ENCODE measurements around the gene TSG101. TPM values are rescaled to one million over a fixed set of nuclear protein-coding genes. Genes with fewer than 3 reads are reported as not detected.

The TSG101 gene
- total RNA-seq, 4 donors from 2014 or later = 60.1 to 93.2 (median 80.5) TPM

GRCh38 chr11:18564149-18564548 lies 37.4 kb upstream of the TSG101 start:
- H3K36me3 ChIP-seq = peaks cover 38 to 88% (median 78%) of the 10 kb centered on the region in 4 donors
- TF ChIP-seq POLR2AphosphoS5 (IDR thresholded peaks at IDR 0.05) (no peak), EP300 (IDR thresholded peaks at IDR 0.05) (no peak), POLR2A (IDR thresholded peaks at IDR 0.05; ENCODE audit: low read depth) (no peak)
- TF ChIP-seq, protein P1, sequence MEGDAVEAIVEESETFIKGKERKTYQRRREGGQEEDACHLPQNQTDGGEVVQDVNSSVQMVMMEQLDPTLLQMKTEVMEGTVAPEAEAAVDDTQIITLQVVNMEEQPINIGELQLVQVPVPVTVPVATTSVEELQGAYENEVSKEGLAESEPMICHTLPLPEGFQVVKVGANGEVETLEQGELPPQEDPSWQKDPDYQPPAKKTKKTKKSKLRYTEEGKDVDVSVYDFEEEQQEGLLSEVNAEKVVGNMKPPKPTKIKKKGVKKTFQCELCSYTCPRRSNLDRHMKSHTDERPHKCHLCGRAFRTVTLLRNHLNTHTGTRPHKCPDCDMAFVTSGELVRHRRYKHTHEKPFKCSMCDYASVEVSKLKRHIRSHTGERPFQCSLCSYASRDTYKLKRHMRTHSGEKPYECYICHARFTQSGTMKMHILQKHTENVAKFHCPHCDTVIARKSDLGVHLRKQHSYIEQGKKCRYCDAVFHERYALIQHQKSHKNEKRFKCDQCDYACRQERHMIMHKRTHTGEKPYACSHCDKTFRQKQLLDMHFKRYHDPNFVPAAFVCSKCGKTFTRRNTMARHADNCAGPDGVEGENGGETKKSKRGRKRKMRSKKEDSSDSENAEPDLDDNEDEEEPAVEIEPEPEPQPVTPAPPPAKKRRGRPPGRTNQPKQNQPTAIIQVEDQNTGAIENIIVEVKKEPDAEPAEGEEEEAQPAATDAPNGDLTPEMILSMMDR (IDR thresholded peaks at IDR 0.05) = no peak

GRCh38 chr11:18563090-18563730 lies 36.5 kb upstream of the TSG101 start:
- WGBS = 91% methylated on average over 2 of the region's 2 CpGs
- Histone ChIP-seq H3K27ac (replicated peaks in 1 of 4) (no peak overlapping the region), H3K4me1 (no peaks in the 10 kb centered on the region), H3K27me3 (no peaks in the 10 kb centered on the region), H3K9me3 (no peaks in the 10 kb centered on the region), H3K36me3 (peaks cover 38 to 92% (median 79%) of the 10 kb centered on the region in 4 donors), H3K4me3 (no peak overlapping the region)
- TF ChIP-seq POLR2A (IDR thresholded peaks at IDR 0.05; ENCODE audit: low read depth) (no peak), EP300 (IDR thresholded peaks at IDR 0.05) (no peak), POLR2AphosphoS5 (IDR thresholded peaks at IDR 0.05) (no peak)
- TF ChIP-seq, protein P1 (IDR thresholded peaks at IDR 0.05) = no peak
- DNase-seq (ENCODE audit: extremely low spot score) = no peak
- intact Hi-C loops (cut with DNase I) = no loop called here

More at GRCh38 chr11:18564149-18564548, 37.4 kb upstream of the TSG101 start:
- no peak overlapping the region for H3K4me3 ChIP-seq
- intact Hi-C loops (cut with DNase I) = no loop called here
- H3K27me3 ChIP-seq = no peaks in the 10 kb centered on the region
- no peak overlapping the region for H3K27ac ChIP-seq (replicated peaks in 1 of 4)
- no peak for DNase-seq (ENCODE audit: extremely low spot score)
- H3K4me1 ChIP-seq = no peaks in the 10 kb centered on the region
- no peaks in the 10 kb centered on the region for H3K9me3 ChIP-seq

GRCh38 chr11:18548001-18548400 lies 21.3 kb upstream of the TSG101 start:
- TF ChIP-seq POLR2A (IDR thresholded peaks at IDR 0.05; ENCODE audit: low read depth) (no peak), EP300 (IDR thresholded peaks at IDR 0.05) (no peak), POLR2AphosphoS5 (IDR thresholded peaks at IDR 0.05) (no peak)
- TF ChIP-seq, protein P1 (IDR thresholded peaks at IDR 0.05) = no peak
- no peaks in the 10 kb centered on the region for H3K27me3 ChIP-seq
- no peaks in the 10 kb centered on the region for H3K9me3 ChIP-seq
- H3K27ac ChIP-seq (replicated peaks in 1 of 4) = no peak overlapping the region
- DNase-seq (ENCODE audit: extremely low spot score) = no peak
- WGBS = 78% methylated on average over 2 of the region's 2 CpGs
- intact Hi-C loops (cut with DNase I) = no loop called here
- no peaks in the 10 kb centered on the region for H3K4me1 ChIP-seq
- H3K36me3 ChIP-seq = peaks cover 21 to 71% (median 52%) of the 10 kb centered on the region in 4 donors
- H3K4me3 ChIP-seq = no peak overlapping the region

DNA sequence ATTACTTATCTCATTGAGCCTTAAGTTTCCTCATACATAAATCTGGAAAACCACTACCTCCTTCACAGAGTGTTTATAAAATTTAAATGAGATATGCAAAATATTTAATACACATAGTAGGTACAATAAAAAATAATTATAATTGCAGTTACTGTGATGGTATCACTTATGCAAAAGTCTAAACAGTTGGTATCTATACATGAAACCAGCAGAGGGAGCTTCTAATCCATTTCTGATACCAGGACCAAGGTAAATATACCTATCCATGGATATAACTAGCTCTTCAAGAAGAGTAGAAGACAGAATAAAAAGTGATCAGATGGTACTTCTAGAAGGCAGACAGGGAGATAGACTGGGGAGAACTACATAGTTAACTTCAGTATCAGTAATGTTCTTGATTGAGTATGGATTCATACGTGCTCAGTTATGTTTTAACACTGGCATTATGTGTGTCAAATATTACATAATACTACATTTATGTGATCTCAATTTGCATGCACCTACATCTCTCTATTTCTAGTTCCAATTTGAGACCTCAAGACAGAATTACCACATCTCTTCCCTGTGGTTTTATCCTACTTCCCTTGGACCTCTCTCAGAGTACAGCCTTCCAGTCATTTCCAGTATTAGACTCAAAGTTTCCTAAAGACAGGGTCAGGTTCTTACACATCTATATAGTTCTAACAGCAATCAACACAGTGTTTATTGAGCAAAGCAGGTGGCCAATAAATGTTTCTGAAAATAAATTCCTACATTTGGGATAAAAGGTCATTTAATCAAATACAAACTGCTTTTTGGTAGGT lies 13.7 kb upstream of the TSG101 start:
- intact Hi-C loops (cut with DNase I) = no loop called here
- no peak for DNase-seq (ENCODE audit: extremely low spot score)
- no peak overlapping the region for H3K4me3 ChIP-seq
- TF ChIP-seq, protein P1 (IDR thresholded peaks at IDR 0.05) = peak in 2 of 3 experiments; percentile 22 to 30
- TF ChIP-seq POLR2AphosphoS5 (IDR thresholded peaks at IDR 0.05) = no peak
- no peaks in the 10 kb centered on the region for H3K27me3 ChIP-seq
- 90% methylated on average over 1 of the region's 1 CpG for WGBS
- H3K27ac ChIP-seq (replicated peaks in 1 of 4) = no peak overlapping the region
- no peaks in the 10 kb centered on the region for H3K9me3 ChIP-seq
- H3K4me1 ChIP-seq = no peaks in the 10 kb centered on the region
- peaks cover 9 to 79% (median 50%) of the 10 kb centered on the region in 4 donors for H3K36me3 ChIP-seq
